Vagina (tissue), 2 donors: Measurements from ENCODE around the gene KIAA1671. TPM values are rescaled to one million over a fixed set of nuclear protein-coding genes. Genes with fewer than 3 reads are reported as not detected.

Experiments used
- DNase-seq, 2 donors: peaks; one replicate each; pipeline ENCODE4 v3.0.0-alpha.2; 2017; ENCODE audit errors: extremely low spot score in 2 of 2
- H3K27ac ChIP-seq: fragments of 200-600 bp; sonication (generic); one replicate; pipeline ENCODE4 v1.5.1; 2019
- H3K27me3 ChIP-seq: fragments of 200-600 bp; sonication (generic); one replicate; pipeline ENCODE4 v1.5.1; 2019
- H3K36me3 ChIP-seq, 2 donors: fragments of 200-600 bp; sonication (generic); one replicate each; pipeline ENCODE4 v1.5.1; 2017 to 2019
- H3K4me1 ChIP-seq: fragments of 200-600 bp; sonication (generic); one replicate; pipeline ENCODE4 v1.5.1; 2019
- H3K4me3 ChIP-seq, 2 donors: fragments of 200-600 bp; sonication (generic); 1 replicate in 1 of 2; 2 replicates in 1 of 2; pipeline ENCODE4 v1.5.1; 2016 to 2019
- H3K9me3 ChIP-seq: fragments of 200-600 bp; sonication (generic); one replicate; pipeline ENCODE4 v1.5.1; 2019
- POLR2A ChIP-seq, 2 donors: fragments of 450-650 bp; IDR thresholded peaks; one replicate each; pipeline ENCODE4 v1.6.1; 2017; ENCODE audit warnings: antibody characterized with exemption in 2 of 2, mild to moderate bottlenecking in 2 of 2, moderate library complexity in 2 of 2
- POLR2AphosphoS5 ChIP-seq, 2 donors: sonication (generic); formaldehyde crosslinking; IDR thresholded peaks; one replicate each; pipeline ENCODE4 v1.9.0; 2017; ENCODE audit warnings: antibody characterized with exemption in 2 of 2, mild to moderate bottlenecking in 2 of 2, low read depth in 1 of 2; ENCODE audit not compliant: insufficient read depth in 1 of 2
- intact Hi-C: fragments of 100-400 bp; cut with DNase I; formaldehyde crosslinking; loops from one replicate; pipeline ENCODE4 v1.15.1; 2023
- total RNA-seq: library from RNA; depleted of rRNA; stranded (reverse); fragments of >200 nt; gene quantifications from one replicate; pipeline ENCODE4 v1.2.3, GENCODE V29; 2016
- TF ChIP-seq, protein P1 (sequence below), 3 experiments: fragments of 450-650 bp in 2 of 3; fragments of 200-600 bp in 1 of 3; sonication (generic) in 1 of 3; IDR thresholded peaks; one replicate each; pipeline ENCODE4 v1.5.1; 2017 to 2019; ENCODE audit warnings: antibody characterized with exemption in 3 of 3, mild to moderate bottlenecking in 2 of 3, moderate library complexity in 2 of 3

KIAA1671 gene
- total RNA-seq, 1 donor from 2014 or later: 54.0 TPM

- TF ChIP-seq, protein P1, sequence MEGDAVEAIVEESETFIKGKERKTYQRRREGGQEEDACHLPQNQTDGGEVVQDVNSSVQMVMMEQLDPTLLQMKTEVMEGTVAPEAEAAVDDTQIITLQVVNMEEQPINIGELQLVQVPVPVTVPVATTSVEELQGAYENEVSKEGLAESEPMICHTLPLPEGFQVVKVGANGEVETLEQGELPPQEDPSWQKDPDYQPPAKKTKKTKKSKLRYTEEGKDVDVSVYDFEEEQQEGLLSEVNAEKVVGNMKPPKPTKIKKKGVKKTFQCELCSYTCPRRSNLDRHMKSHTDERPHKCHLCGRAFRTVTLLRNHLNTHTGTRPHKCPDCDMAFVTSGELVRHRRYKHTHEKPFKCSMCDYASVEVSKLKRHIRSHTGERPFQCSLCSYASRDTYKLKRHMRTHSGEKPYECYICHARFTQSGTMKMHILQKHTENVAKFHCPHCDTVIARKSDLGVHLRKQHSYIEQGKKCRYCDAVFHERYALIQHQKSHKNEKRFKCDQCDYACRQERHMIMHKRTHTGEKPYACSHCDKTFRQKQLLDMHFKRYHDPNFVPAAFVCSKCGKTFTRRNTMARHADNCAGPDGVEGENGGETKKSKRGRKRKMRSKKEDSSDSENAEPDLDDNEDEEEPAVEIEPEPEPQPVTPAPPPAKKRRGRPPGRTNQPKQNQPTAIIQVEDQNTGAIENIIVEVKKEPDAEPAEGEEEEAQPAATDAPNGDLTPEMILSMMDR (IDR thresholded peaks at IDR 0.05): no peak
- TF ChIP-seq POLR2AphosphoS5 (IDR thresholded peaks at IDR 0.05; ENCODE audit: insufficient read depth in 1 of 2, low read depth in 1 of 2) (no peak), POLR2A (IDR thresholded peaks at IDR 0.05) (no peak)
- Histone ChIP-seq H3K27ac (no peak overlapping the region), H3K27me3 (no peaks in the 10 kb centered on the region), H3K36me3 (no peaks in the 10 kb centered on the region), H3K9me3 (no peaks in the 10 kb centered on the region), H3K4me1 (no peaks in the 10 kb centered on the region), H3K4me3 (no peak overlapping the region)
- DNase-seq: no peak
- intact Hi-C loops: no loop called here
Observed at GRCh38 chr22:25101986-25102385, 149.5 kb downstream of the KIAA1671 start.

DNA sequence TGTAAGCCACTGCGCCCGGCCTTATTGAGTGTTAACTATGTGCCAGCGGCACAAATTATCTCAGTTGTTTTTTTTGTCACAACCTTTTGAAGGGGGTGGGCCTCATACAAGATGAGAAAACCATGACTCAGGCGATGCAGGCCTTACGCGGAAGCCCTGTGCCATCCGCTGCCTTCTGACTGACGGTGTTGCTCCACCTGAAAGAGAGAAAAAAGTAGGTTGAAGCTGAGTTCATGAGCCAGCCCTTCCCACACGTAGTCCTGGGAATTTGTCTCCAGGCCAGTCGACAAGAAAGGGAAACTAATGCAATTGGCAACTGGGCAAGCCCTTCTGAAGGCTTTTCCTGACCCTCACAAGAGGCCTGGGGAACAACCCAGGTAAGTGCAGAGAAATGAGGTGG is 150.2 kb downstream of the KIAA1671 start:
- H3K27me3 ChIP-seq: no peaks in the 10 kb centered on the region
- no peak overlapping the region for H3K27ac ChIP-seq
- no peaks in the 10 kb centered on the region for H3K4me1 ChIP-seq
- no peaks in the 10 kb centered on the region for H3K36me3 ChIP-seq
- H3K4me3 ChIP-seq: no peak overlapping the region
- DNase-seq: no peak
- TF ChIP-seq POLR2AphosphoS5 (IDR thresholded peaks at IDR 0.05; ENCODE audit: insufficient read depth in 1 of 2, low read depth in 1 of 2) (no peak), POLR2A (IDR thresholded peaks at IDR 0.05) (no peak)
- TF ChIP-seq, protein P1 (IDR thresholded peaks at IDR 0.05): no peak
- H3K9me3 ChIP-seq: no peaks in the 10 kb centered on the region
- intact Hi-C loops: no loop called here

GRCh38 chr22:25104367-25104766 is 151.9 kb downstream of the KIAA1671 start:
- Histone ChIP-seq H3K9me3 (no peaks in the 10 kb centered on the region), H3K4me1 (no peaks in the 10 kb centered on the region)
- intact Hi-C loops: no loop called here

GRCh38 chr22:25105817-25106650 is 153.5 kb downstream of the KIAA1671 start:
- H3K4me1 ChIP-seq: peaks cover 7% of the 10 kb centered on the region
- H3K4me3 ChIP-seq: no peak overlapping the region
- no peak for DNase-seq
- no peaks in the 10 kb centered on the region for H3K9me3 ChIP-seq
- H3K27ac ChIP-seq: no peak overlapping the region
- no peaks in the 10 kb centered on the region for H3K27me3 ChIP-seq
- H3K36me3 ChIP-seq: no peaks in the 10 kb centered on the region
- intact Hi-C loops: no loop called here
- TF ChIP-seq POLR2AphosphoS5 (IDR thresholded peaks at IDR 0.05; ENCODE audit: insufficient read depth in 1 of 2, low read depth in 1 of 2) (no peak), POLR2A (IDR thresholded peaks at IDR 0.05) (no peak)
- TF ChIP-seq, protein P1 (IDR thresholded peaks at IDR 0.05): no peak

More at GRCh38 chr22:25104367-25104766, 151.9 kb downstream of the KIAA1671 start:
- Histone ChIP-seq H3K27ac (no peak overlapping the region), H3K4me3 (no peak overlapping the region), H3K36me3 (no peaks in the 10 kb centered on the region), H3K27me3 (no peaks in the 10 kb centered on the region)
- no peak for DNase-seq
- no peak for TF ChIP-seq POLR2AphosphoS5 (IDR thresholded peaks at IDR 0.05; ENCODE audit: insufficient read depth in 1 of 2, low read depth in 1 of 2)
- TF ChIP-seq POLR2A (IDR thresholded peaks at IDR 0.05): no peak
- TF ChIP-seq, protein P1 (IDR thresholded peaks at IDR 0.05): no peak
